Activated CD4-positive, alpha-beta T cell treated with anti-CD3 and anti-CD28 coated beads for 36 hours (primary cell): ENCODE measurements around the gene MRAS. TPM values are rescaled to one million over a fixed set of nuclear protein-coding genes. Genes with fewer than 3 reads are reported as not detected.

Experiments
- ATAC-seq: fragments of 200-7000 bp; cut with Tn5 transposase; one replicate; pipeline ENCODE4 v1.10.0; 2021; ENCODE audit warnings: mild to moderate bottlenecking, moderate library complexity
- CTCF ChIA-PET: fragments of 350-600 bp; sonication (Branson Sonifier 250); formaldehyde crosslinking; loops from one replicate; lab custom pipeline; 2021; ENCODE audit warnings: antibody characterized with exemption; lab: Charles Lee
- POLR2A ChIA-PET: fragments of 350-600 bp; sonication (Branson Sonifier 250); formaldehyde crosslinking; loops from one replicate; lab custom pipeline; 2021; ENCODE audit warnings: antibody characterized with exemption, inconsistent platforms; lab: Charles Lee
- DNase-seq: peaks from one replicate; pipeline ENCODE4 v3.0.0-alpha.2; 2020
- H3K27ac Mint-ChIP-seq: one replicate; pipeline ENCODE4 v1.8.0; 2021; ENCODE audit warnings: mixed read lengths
- H3K27me3 Mint-ChIP-seq: one replicate; pipeline ENCODE4 v1.8.0; 2021; ENCODE audit warnings: mixed read lengths
- H3K36me3 Mint-ChIP-seq: one replicate; pipeline ENCODE4 v1.8.0; 2021; ENCODE audit warnings: low read depth, mixed read lengths
- H3K4me1 Mint-ChIP-seq: one replicate; pipeline ENCODE4 v1.8.0; 2021; ENCODE audit warnings: mixed read lengths
- H3K4me3 Mint-ChIP-seq: one replicate; pipeline ENCODE4 v1.8.0; 2021; ENCODE audit warnings: mild to moderate bottlenecking, moderate library complexity, mixed read lengths
- H3K9me3 Mint-ChIP-seq: one replicate; pipeline ENCODE4 v1.8.0; 2021; ENCODE audit warnings: low read depth, mixed read lengths
- intact Hi-C, 2 experiments: fragments of 100-400 bp; cut with DNase I in 1 of 2; cut with micrococcal nuclease in 1 of 2; formaldehyde crosslinking; loops; one replicate each; pipeline versions ENCODE4 v1.14.2 to v1.15.1; 2022 to 2024; cut with DNase I, micrococcal nuclease
- total RNA-seq, 2 experiments: library from RNA; stranded (reverse); gene quantifications; one replicate each; pipeline ENCODE4 v1.2.3, GENCODE V29; 2021

The MRAS gene
- total RNA-seq, 2 experiments from 2014 or later, result 0.16 TPM

DNA sequence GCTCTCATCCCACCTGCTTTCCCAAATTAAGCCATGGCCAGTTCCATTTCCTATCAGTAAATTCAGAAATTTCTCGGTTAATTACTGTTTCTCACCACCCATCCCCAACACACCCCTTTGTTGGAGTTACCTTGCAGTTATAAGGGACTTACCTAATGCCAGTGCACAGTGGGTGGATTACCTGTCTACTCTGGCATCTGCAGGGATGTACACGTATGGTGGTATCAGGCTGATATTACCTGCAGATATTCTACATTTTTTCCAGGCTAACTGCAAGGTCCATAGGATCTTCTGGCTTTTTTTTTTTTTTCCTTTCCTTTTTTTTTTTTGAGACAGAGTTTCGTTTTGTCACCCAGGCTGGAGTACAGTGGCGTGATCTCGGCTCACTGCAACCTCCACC is 7.9 kb upstream of the MRAS start:
- ATAC-seq (no peak), DNase-seq (no peak)
- H3K27ac Mint-ChIP-seq, result no peak overlapping the region
- ChIA-PET CTCF (interaction anchor here (0.7 kb wide), 1 partner anchor 50 kb away, joined by 3 read pairs; no protein-coding TSS in a partner anchor), POLR2A (no interaction called here)
- intact Hi-C loops, result no loop called here
- H3K9me3 Mint-ChIP-seq, result no peaks in the 10 kb centered on the region
- peaks cover 2% of the 10 kb centered on the region for H3K27me3 Mint-ChIP-seq
- no peaks in the 10 kb centered on the region for H3K36me3 Mint-ChIP-seq
- H3K4me3 Mint-ChIP-seq, result no peak overlapping the region
- H3K4me1 Mint-ChIP-seq, result no peaks in the 10 kb centered on the region

DNA sequence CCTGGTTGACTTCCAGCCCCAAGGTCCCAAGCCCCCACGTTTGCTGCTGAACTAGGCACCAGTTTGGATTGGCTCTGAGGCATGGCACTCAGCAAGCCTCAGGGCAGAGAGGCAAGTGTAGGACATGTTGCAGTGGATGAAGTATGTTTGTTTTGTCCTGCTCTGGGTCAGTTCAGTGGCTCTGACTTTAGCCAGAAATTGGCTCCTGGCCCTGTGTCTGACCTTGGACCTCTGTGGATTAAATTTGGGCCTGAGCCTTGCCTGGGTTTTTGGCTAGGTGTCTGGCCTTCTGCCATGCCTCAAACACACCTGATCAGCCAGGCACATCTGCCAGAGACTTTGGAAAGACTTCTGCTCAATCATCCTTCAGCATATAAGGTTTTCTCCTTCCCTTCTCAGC is 3.6 kb upstream of the MRAS start:
- ChIA-PET POLR2A (no interaction called here), CTCF (no interaction called here)
- no peak overlapping the region for H3K27ac Mint-ChIP-seq
- no peaks in the 10 kb centered on the region for H3K9me3 Mint-ChIP-seq
- peaks cover 32% of the 10 kb centered on the region for H3K27me3 Mint-ChIP-seq
- no peak for DNase-seq
- intact Hi-C loops, result no loop called here
- peaks cover 6% of the 10 kb centered on the region for H3K4me1 Mint-ChIP-seq
- peaks cover 2% of the 10 kb centered on the region for H3K36me3 Mint-ChIP-seq
- no peak overlapping the region for H3K4me3 Mint-ChIP-seq
- ATAC-seq, result no peak

DNA sequence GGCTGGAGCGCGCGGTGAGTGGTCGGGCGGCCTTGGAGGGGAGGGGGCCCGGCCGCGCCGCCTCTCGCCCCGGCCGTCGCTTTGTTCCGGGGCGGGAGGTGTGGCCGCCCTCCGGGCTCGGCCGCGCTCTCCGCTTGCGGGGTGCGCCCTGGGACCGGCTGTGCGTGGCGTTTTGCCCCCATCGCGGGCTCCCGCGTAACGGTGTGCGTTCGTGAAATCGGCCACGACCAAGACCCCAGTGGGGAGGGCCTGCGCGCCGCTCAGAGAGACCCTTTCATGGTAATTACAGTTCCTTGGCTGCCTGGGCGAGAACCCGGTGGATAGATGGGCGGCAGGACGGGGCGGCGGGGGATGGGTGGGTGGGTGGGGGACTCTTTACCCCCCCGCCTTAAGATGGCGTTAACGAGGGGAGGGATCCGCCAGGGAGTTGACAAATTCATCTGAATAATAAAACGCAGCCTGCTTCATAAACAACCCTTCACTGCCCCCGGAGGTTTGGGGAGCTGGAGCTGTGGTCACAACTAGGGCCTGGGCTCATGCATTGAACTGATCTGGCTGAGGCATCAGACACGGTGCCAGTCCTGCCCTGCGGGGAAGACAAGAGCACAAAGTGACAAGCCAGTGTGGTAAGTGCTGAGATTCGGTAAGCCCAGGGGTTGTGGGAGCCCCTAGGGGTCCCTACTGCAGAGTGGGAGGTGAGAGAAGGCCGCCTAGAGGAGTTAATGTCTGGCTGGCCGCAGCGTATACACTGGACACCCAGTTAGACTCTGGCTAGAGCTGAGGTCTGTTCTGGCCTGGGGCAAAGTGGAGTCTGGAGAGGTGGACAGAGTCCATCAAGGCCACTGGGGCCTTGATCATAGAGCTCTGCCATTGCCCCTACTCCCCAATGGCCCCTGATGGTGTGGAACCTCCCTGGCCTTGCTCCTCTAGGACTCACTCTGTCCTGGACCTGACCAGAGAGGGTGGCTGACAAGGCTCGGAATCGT is 668 bp downstream of the MRAS start:
- ChIA-PET POLR2A (no interaction called here), CTCF (interaction anchor here (0.8 to 1.2 kb wide), 4 partner anchors 10 to 587 kb away, joined by 3 to 4 read pairs (median 4); no protein-coding TSS in a partner anchor)
- Mint-ChIP-seq H3K27ac (no peak overlapping the region), H3K36me3 (peaks cover 2% of the 10 kb centered on the region), H3K9me3 (no peaks in the 10 kb centered on the region), H3K4me1 (peaks cover 6% of the 10 kb centered on the region), H3K4me3 (peak overlapping the region; percentile 48), H3K27me3 (peaks cover 32% of the 10 kb centered on the region)
- DNase-seq, result peak; percentile 18
- intact Hi-C loops, result loop anchor here (1.0 to 2.0 kb wide), 3 partner anchors 168 to 281 kb away; no protein-coding TSS in a partner anchor
- no peak for ATAC-seq

DNA sequence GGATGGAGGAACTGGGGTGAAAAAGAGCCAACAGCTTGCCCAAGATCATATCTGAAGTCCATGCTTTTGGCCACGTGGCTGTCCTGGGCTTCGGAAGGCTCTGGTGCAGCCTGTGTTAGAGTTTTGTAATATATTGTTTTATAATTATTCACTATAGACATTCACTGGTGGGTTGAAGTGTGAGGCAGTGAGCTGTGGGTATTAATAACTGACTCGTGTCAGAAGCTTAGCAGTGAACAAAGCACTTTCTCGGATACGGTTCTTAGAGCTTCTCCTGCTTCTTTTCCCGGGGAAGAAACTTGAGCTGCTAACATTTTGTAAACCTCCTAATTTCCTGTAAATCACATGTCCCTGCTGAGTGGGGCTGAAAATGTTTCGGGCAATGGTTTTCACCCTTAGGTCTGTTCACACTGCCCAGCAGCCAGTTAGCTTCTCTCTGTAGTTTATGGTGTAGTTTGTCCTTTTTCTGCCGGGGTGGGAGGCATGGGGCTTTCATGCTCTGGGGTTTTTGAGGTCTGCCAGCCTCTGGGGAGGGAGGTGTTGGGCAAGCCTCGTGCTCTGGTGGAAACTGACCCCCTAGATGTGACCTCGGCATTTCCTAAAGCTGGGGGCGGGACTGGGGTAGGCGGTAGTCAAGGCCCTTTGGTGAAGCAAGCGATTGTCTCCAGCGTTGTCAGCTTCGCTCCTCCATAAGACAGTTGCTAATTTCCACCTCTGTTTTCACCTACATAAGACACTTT is 1.7 kb downstream of the MRAS start:
- intact Hi-C loops, result loop anchor here in 1 of 2 experiments (2.0 kb wide), 1 partner anchor 169 kb away; no protein-coding TSS in a partner anchor
- H3K4me3 Mint-ChIP-seq, result no peak overlapping the region
- H3K36me3 Mint-ChIP-seq, result peaks cover 2% of the 10 kb centered on the region
- ATAC-seq (no peak), DNase-seq (no peak)
- peaks cover 32% of the 10 kb centered on the region for H3K27me3 Mint-ChIP-seq
- peaks cover 6% of the 10 kb centered on the region for H3K4me1 Mint-ChIP-seq
- ChIA-PET POLR2A (no interaction called here), CTCF (interaction anchor here (0.6 to 1.6 kb wide), 9 partner anchors 7 to 586 kb away, joined by 3 to 5 read pairs (median 3); no protein-coding TSS in a partner anchor)
- H3K9me3 Mint-ChIP-seq, result no peaks in the 10 kb centered on the region
- H3K27ac Mint-ChIP-seq, result no peak overlapping the region

DNA sequence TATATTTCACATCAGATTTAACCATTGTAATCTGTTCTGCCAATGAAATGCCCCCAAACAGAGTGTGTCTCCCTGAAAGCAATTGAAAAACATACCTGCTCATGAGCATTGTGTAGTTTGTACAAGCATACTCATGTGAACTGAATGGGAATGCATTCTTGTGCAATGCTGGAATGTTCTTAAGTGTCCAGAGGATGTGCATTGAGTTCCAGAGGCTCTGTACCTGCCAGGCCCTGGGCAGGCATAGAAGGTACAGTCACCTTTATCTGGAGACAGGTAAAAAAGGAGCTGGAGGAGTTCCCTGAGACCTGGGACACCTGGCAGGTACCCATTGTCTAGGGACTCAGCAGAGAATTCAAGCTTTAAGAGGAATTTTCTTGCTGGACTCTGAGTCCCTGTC is 2.8 kb downstream of the MRAS start:
- intact Hi-C loops, result no loop called here
- peaks cover 2% of the 10 kb centered on the region for H3K36me3 Mint-ChIP-seq
- no peak overlapping the region for H3K4me3 Mint-ChIP-seq
- H3K27ac Mint-ChIP-seq, result no peak overlapping the region
- H3K9me3 Mint-ChIP-seq, result no peaks in the 10 kb centered on the region
- CTCF ChIA-PET, result interaction anchor here (0.9 to 1.6 kb wide), 3 partner anchors 9 to 20 kb away, joined by 3 to 5 read pairs (median 3); no protein-coding TSS in a partner anchor
- H3K27me3 Mint-ChIP-seq, result peaks cover 26% of the 10 kb centered on the region
- H3K4me1 Mint-ChIP-seq, result peaks cover 6% of the 10 kb centered on the region
- POLR2A ChIA-PET, result interaction anchor here (0.6 kb wide), 1 partner anchor 87 kb away, joined by 3 read pairs; no protein-coding TSS in a partner anchor
- no peak for DNase-seq
- no peak for ATAC-seq

DNA sequence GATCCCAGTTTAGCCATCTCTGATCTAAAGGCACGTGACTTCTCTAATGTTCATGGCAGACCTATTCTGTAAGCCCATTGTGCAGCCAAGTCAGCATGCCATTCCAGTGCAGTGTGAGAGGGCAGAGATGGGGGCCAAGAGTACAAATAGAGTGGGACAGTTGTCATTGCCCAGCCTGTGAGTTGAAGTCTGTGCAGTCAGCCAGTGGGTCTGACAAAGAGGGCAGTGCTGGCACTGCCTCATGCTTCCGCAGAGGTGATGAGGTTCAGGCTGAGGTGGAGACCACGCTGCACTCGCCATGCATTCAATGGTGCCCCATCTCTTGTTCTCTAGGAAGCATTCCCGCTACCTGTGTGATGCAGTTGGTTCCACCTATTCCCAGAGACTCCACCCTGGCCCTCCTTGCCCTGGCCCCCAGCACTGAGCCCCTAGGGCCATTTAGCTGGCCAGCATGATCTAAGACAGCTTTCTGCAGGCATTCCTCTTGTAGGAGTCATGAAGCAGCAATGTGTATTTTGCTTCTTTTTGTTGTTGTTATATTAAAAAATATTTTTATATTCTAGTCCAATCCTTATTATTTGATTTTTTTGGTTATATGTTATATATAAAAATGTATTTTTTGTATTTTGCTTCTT is 3.7 kb downstream of the MRAS start:
- Mint-ChIP-seq H3K27me3 (peaks cover 18% of the 10 kb centered on the region), H3K9me3 (no peaks in the 10 kb centered on the region), H3K4me3 (no peak overlapping the region), H3K36me3 (peaks cover 2% of the 10 kb centered on the region), H3K27ac (no peak overlapping the region), H3K4me1 (peaks cover 6% of the 10 kb centered on the region)
- ChIA-PET POLR2A (no interaction called here), CTCF (interaction anchor here (1.0 kb wide), 1 partner anchor 9 kb away, joined by 3 read pairs; no protein-coding TSS in a partner anchor)
- intact Hi-C loops, result no loop called here
- DNase-seq (no peak), ATAC-seq (no peak)

DNA sequence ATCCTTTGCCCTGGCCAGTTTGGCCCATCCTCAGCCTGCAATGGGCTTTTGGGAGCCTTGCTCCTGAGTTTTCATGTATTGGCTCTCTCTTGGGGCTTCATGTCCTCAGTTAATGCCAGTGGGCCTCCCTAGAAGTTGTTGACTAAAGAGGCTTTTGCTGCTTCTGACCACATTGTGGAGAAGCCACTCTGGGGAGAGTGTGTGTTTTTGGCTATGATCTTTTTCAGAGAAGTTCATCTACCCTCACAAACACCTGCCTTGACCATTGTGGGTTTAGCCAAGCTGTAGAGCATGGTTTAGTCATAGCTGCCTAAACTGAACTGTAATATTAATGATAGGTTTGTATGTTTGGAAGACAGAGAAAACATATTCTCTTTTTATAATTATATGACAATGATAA is 6.0 kb downstream of the MRAS start:
- H3K9me3 Mint-ChIP-seq, result no peaks in the 10 kb centered on the region
- no peaks in the 10 kb centered on the region for H3K36me3 Mint-ChIP-seq
- POLR2A ChIA-PET, result no interaction called here
- H3K4me1 Mint-ChIP-seq, result no peaks in the 10 kb centered on the region
- no peak overlapping the region for H3K4me3 Mint-ChIP-seq
- intact Hi-C loops, result no loop called here
- DNase-seq (no peak), ATAC-seq (no peak)
- peaks cover 4% of the 10 kb centered on the region for H3K27me3 Mint-ChIP-seq
- H3K27ac Mint-ChIP-seq, result no peak overlapping the region
- CTCF ChIA-PET, result no interaction called here

DNA sequence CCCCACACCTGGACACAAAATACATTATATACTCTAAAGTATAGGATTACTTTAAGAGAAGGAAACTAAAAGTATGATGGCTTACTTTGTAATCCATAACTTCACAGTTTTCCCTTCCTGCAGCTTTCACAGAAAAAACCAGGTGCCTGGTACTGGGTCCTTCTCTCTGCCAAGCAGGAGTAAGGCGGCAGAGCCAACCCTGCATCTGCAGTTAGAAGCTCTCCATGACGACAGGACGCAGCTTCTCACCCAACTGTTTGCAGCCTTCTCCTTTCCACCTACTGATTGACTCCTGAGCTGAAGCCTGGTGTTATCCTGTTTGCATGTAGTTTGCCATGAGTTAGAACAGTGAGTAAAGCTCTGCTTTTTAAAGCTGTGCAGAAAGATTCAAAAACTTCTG is 6.7 kb downstream of the MRAS start:
- Mint-ChIP-seq H3K4me3 (no peak overlapping the region), H3K9me3 (no peaks in the 10 kb centered on the region), H3K4me1 (no peaks in the 10 kb centered on the region), H3K36me3 (no peaks in the 10 kb centered on the region), H3K27ac (no peak overlapping the region), H3K27me3 (no peaks in the 10 kb centered on the region)
- DNase-seq (no peak), ATAC-seq (no peak)
- ChIA-PET CTCF (interaction anchor here (0.7 to 1.3 kb wide), 2 partner anchors 12 to 20 kb away, joined by 3 read pairs; no protein-coding TSS in a partner anchor), POLR2A (interaction anchor here (0.6 kb wide), 1 partner anchor 105 kb away, joined by 5 read pairs; no protein-coding TSS in a partner anchor)
- intact Hi-C loops, result no loop called here

DNA sequence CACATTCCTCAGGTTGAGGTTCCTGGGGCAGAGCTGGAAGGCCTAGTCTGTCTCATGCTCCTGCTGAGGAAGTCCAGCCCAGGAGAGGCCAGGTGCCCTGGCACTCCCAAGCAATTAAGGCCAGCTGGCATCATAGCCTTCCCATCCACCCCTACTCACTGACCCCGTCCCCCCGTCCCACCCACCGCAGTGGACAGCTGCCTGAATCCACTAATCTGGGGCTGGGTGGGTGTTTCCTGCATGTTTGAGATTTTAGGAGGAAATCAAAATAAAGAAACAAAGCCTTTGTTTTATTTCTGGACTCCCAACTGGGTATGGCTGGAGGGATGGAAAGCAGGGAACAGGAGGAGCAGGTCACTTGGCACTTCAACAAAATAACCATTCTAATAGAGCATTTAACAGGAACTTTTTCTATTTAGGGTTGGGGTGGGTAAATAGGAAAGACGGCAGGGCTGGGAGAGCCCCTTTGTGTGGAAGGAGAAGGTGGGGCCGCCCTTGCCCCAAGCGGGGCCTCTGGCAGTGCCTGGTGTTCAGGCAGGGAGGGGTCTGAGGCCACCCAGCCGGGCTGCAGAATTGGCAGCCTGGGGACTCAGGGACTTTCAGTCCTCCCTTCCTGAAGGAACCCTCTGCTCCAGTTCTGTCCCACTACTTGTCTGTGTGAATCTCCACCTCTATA is 8.5 kb downstream of the MRAS start:
- Mint-ChIP-seq H3K9me3 (no peaks in the 10 kb centered on the region), H3K4me1 (no peaks in the 10 kb centered on the region), H3K36me3 (no peaks in the 10 kb centered on the region), H3K4me3 (no peak overlapping the region), H3K27ac (no peak overlapping the region), H3K27me3 (no peaks in the 10 kb centered on the region)
- no peak for DNase-seq
- ChIA-PET POLR2A (no interaction called here), CTCF (interaction anchor here (1.2 kb wide), 1 partner anchor 22 kb away, joined by 4 read pairs; no protein-coding TSS in a partner anchor)
- ATAC-seq, result no peak
- intact Hi-C loops, result no loop called here

DNA sequence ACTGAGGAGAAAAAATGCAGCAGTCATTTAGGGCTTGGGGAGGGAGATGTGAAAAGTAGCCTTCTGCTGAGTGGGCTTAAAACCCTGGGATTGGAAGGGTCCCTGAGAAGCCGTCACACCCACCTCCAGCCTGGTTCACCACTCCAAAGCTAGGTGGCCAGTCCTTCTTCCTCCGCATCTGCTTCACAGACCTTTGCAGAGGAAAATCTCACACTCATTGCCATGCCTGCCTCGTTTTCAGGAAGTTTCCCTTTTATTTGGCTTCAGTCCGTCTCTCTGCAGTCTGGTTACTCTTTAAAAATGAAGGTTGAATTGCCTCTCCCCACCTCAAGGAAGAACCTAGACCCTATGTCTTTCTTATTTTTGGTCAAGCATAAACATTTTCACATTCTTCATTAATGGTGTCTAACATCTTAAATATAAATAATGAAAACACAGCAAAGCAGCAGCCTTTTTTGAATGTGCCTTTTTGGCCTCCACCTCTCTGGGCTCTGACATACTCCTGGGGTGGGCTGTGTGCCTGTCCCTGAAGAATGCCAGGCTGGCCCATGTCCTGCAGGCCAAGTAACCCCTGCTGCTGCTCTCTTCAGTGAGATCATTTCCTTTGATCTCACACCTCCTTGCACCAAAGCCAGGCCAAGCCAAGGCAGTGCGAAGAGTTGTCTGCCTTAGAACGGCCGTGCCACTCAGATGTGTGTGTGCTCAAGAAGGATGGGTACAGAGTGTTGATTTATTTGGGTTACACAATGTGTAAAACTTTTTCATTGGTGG is 11.0 kb downstream of the MRAS start:
- Mint-ChIP-seq H3K27me3 (no peaks in the 10 kb centered on the region), H3K4me1 (no peaks in the 10 kb centered on the region), H3K27ac (no peak overlapping the region), H3K4me3 (no peak overlapping the region), H3K9me3 (no peaks in the 10 kb centered on the region), H3K36me3 (no peaks in the 10 kb centered on the region)
- DNase-seq (no peak), ATAC-seq (no peak)
- CTCF ChIA-PET, result interaction anchor here (1.1 kb wide), 1 partner anchor 9 kb away, joined by 3 read pairs; no protein-coding TSS in a partner anchor
- intact Hi-C loops, result no loop called here
- POLR2A ChIA-PET, result no interaction called here
